Measurements from ENCODE around the gene DDB1.

The DDB1 gene

GRCh38 chr11:61357894-61358239, 25.0 kb upstream of the DDB1 start:
- Histone ChIP-seq H4K12ac (ENCODE audit: low read depth, low read length) (no peak overlapping the region), H3K23ac (ENCODE audit: low read length) (no peak overlapping the region), H3K79me2 (ENCODE audit: control insufficient read depth, insufficient read depth, low read length, poor library complexity) (peaks cover 12% of the 10 kb centered on the region), H4K91ac (ENCODE audit: low read depth, low read length) (no peak overlapping the region), H2BK120ac (ENCODE audit: insufficient read depth, low read length, poor library complexity) (no peak overlapping the region), H3K4me1 (ENCODE audit: control insufficient read depth in 1 of 2, insufficient read depth in 2 of 2, low read length in 2 of 2) (peaks cover 5 to 10% of the 10 kb centered on the region in 2 experiments), H3K36me3 (ENCODE audit: control insufficient read depth in 1 of 2, insufficient read depth in 2 of 2, low read length in 2 of 2) (peaks cover 6 to 10% of the 10 kb centered on the region in 2 experiments), H3K4me2 (ENCODE audit: low read length) (no peak overlapping the region), H2BK5ac (ENCODE audit: low read depth, low read length, poor library complexity) (no peak overlapping the region), H2AK5ac (ENCODE audit: low read length) (no peak overlapping the region), H3K9me3 (ENCODE audit: insufficient read depth, low read depth, low read length) (no peaks in the 10 kb centered on the region), H3K4me3 (ENCODE audit: low read depth, low read length) (no peak overlapping the region), H2BK12ac (ENCODE audit: low read length) (no peak overlapping the region), H2AFZ (ENCODE audit: insufficient read depth, low read length, poor library complexity) (no peak overlapping the region), H3K18ac (ENCODE audit: low read length) (no peak overlapping the region), H4K8ac (ENCODE audit: low read depth, low read length) (no peak overlapping the region), H3K27ac (ENCODE audit: low read depth, low read length) (no peak overlapping the region), H3K4ac (ENCODE audit: low read depth, low read length) (no peak overlapping the region), H3K27me3 (ENCODE audit: insufficient read depth, low read length) (no peaks in the 10 kb centered on the region), H3K9ac (ENCODE audit: low read length) (no peak overlapping the region), H3K79me1 (ENCODE audit: low read length) (peaks cover 8% of the 10 kb centered on the region), H3K14ac (ENCODE audit: low read length) (no peak overlapping the region)
- WGBS (ENCODE audit: extremely low coverage, insufficient coverage, insufficient read length), result no CpG with 5 or more reads among the region's 6 CpGs
- DNase-seq, result no peak

GRCh38 chr11:61357233-61357893, 24.5 kb upstream of the DDB1 start:
- Histone ChIP-seq H4K91ac (ENCODE audit: low read depth, low read length) (no peak overlapping the region), H4K12ac (ENCODE audit: low read depth, low read length) (no peak overlapping the region), H3K79me1 (ENCODE audit: low read length) (peaks cover 8% of the 10 kb centered on the region), H3K23ac (ENCODE audit: low read length) (no peak overlapping the region), H3K9ac (ENCODE audit: low read length) (no peak overlapping the region), H2BK12ac (ENCODE audit: low read length) (no peak overlapping the region), H2AFZ (ENCODE audit: insufficient read depth, low read length, poor library complexity) (no peak overlapping the region), H2BK120ac (ENCODE audit: insufficient read depth, low read length, poor library complexity) (no peak overlapping the region), H3K9me3 (ENCODE audit: insufficient read depth, low read depth, low read length) (no peaks in the 10 kb centered on the region), H3K4me2 (ENCODE audit: low read length) (no peak overlapping the region), H3K36me3 (ENCODE audit: control insufficient read depth in 1 of 2, insufficient read depth in 2 of 2, low read length in 2 of 2) (peaks cover 6 to 12% of the 10 kb centered on the region in 2 experiments), H2BK5ac (ENCODE audit: low read depth, low read length, poor library complexity) (no peak overlapping the region), H3K18ac (ENCODE audit: low read length) (no peak overlapping the region), H4K8ac (ENCODE audit: low read depth, low read length) (no peak overlapping the region), H3K4me3 (ENCODE audit: low read depth, low read length) (no peak overlapping the region), H3K27ac (ENCODE audit: low read depth, low read length) (no peak overlapping the region), H3K79me2 (ENCODE audit: control insufficient read depth, insufficient read depth, low read length, poor library complexity) (peaks cover 9% of the 10 kb centered on the region), H3K27me3 (ENCODE audit: insufficient read depth, low read length) (no peaks in the 10 kb centered on the region), H3K14ac (ENCODE audit: low read length) (no peak overlapping the region), H3K4ac (ENCODE audit: low read depth, low read length) (no peak overlapping the region), H3K4me1 (ENCODE audit: control insufficient read depth in 1 of 2, insufficient read depth in 2 of 2, low read length in 2 of 2) (peaks cover 5 to 6% of the 10 kb centered on the region in 2 experiments), H2AK5ac (ENCODE audit: low read length) (no peak overlapping the region)
- DNase-seq, result no peak
- WGBS (ENCODE audit: extremely low coverage, insufficient coverage, insufficient read length), result no CpG with 5 or more reads among the region's 9 CpGs

GRCh38 chr11:61356706-61357105, 23.8 kb upstream of the DDB1 start:
- DNase-seq, result no peak
- no CpG with 5 or more reads among the region's 4 CpGs for WGBS (ENCODE audit: extremely low coverage, insufficient coverage, insufficient read length)

GRCh38 chr11:61354208-61354607, 21.3 kb upstream of the DDB1 start:
- H2AK5ac ChIP-seq (ENCODE audit: low read length), result no peak overlapping the region
- H3K27ac ChIP-seq (ENCODE audit: low read depth, low read length), result no peak overlapping the region
- H3K79me2 ChIP-seq (ENCODE audit: control insufficient read depth, insufficient read depth, low read length, poor library complexity), result no peaks in the 10 kb centered on the region
- no peak for DNase-seq
- no peak overlapping the region for H3K18ac ChIP-seq (ENCODE audit: low read length)
- no peak overlapping the region for H2AFZ ChIP-seq (ENCODE audit: insufficient read depth, low read length, poor library complexity)
- H3K4me1 ChIP-seq (ENCODE audit: control insufficient read depth in 1 of 2, insufficient read depth in 2 of 2, low read length in 2 of 2), result no peaks in the 10 kb centered on the region
- no peak overlapping the region for H2BK12ac ChIP-seq (ENCODE audit: low read length)
- H3K79me1 ChIP-seq (ENCODE audit: low read length), result no peaks in the 10 kb centered on the region
- no peak overlapping the region for H3K9ac ChIP-seq (ENCODE audit: low read length)
- H3K36me3 ChIP-seq (ENCODE audit: control insufficient read depth in 1 of 2, insufficient read depth in 2 of 2, low read length in 2 of 2), result peaks cover 24 to 34% of the 10 kb centered on the region in 2 experiments
- peaks cover 3% of the 10 kb centered on the region for H3K9me3 ChIP-seq (ENCODE audit: insufficient read depth, low read depth, low read length)
- no peak overlapping the region for H3K23ac ChIP-seq (ENCODE audit: low read length)
- H4K91ac ChIP-seq (ENCODE audit: low read depth, low read length), result no peak overlapping the region
- WGBS (ENCODE audit: extremely low coverage, insufficient coverage, insufficient read length), result no CpG with 5 or more reads among the region's 2 CpGs
- H4K12ac ChIP-seq (ENCODE audit: low read depth, low read length), result no peak overlapping the region
- no peak overlapping the region for H2BK5ac ChIP-seq (ENCODE audit: low read depth, low read length, poor library complexity)
- no peak overlapping the region for H3K4ac ChIP-seq (ENCODE audit: low read depth, low read length)
- H3K27me3 ChIP-seq (ENCODE audit: insufficient read depth, low read length), result no peaks in the 10 kb centered on the region
- H3K4me3 ChIP-seq (ENCODE audit: low read depth, low read length), result no peak overlapping the region
- H3K14ac ChIP-seq (ENCODE audit: low read length), result no peak overlapping the region
- no peak overlapping the region for H4K8ac ChIP-seq (ENCODE audit: low read depth, low read length)
- no peak overlapping the region for H2BK120ac ChIP-seq (ENCODE audit: insufficient read depth, low read length, poor library complexity)
- no peak overlapping the region for H3K4me2 ChIP-seq (ENCODE audit: low read length)

More at GRCh38 chr11:61356706-61357105, 23.8 kb upstream of the DDB1 start:
- Histone ChIP-seq H3K23ac (ENCODE audit: low read length) (no peak overlapping the region), H4K12ac (ENCODE audit: low read depth, low read length) (no peak overlapping the region), H3K4me2 (ENCODE audit: low read length) (no peak overlapping the region), H2BK5ac (ENCODE audit: low read depth, low read length, poor library complexity) (no peak overlapping the region), H2BK12ac (ENCODE audit: low read length) (no peak overlapping the region), H3K79me2 (ENCODE audit: control insufficient read depth, insufficient read depth, low read length, poor library complexity) (peaks cover 5% of the 10 kb centered on the region), H3K79me1 (ENCODE audit: low read length) (peaks cover 5% of the 10 kb centered on the region), H2BK120ac (ENCODE audit: insufficient read depth, low read length, poor library complexity) (no peak overlapping the region), H4K91ac (ENCODE audit: low read depth, low read length) (no peak overlapping the region), H2AK5ac (ENCODE audit: low read length) (no peak overlapping the region), H2AFZ (ENCODE audit: insufficient read depth, low read length, poor library complexity) (no peak overlapping the region), H3K27ac (ENCODE audit: low read depth, low read length) (no peak overlapping the region), H3K4me1 (ENCODE audit: control insufficient read depth in 1 of 2, insufficient read depth in 2 of 2, low read length in 2 of 2) (peaks cover 5 to 6% of the 10 kb centered on the region in 2 experiments), H3K18ac (ENCODE audit: low read length) (no peak overlapping the region), H3K27me3 (ENCODE audit: insufficient read depth, low read length) (no peaks in the 10 kb centered on the region), H3K4ac (ENCODE audit: low read depth, low read length) (no peak overlapping the region), H3K4me3 (ENCODE audit: low read depth, low read length) (no peak overlapping the region), H3K14ac (ENCODE audit: low read length) (no peak overlapping the region), H3K36me3 (ENCODE audit: control insufficient read depth in 1 of 2, insufficient read depth in 2 of 2, low read length in 2 of 2) (peaks cover 9 to 15% of the 10 kb centered on the region in 2 experiments), H4K8ac (ENCODE audit: low read depth, low read length) (no peak overlapping the region), H3K9me3 (ENCODE audit: insufficient read depth, low read depth, low read length) (no peaks in the 10 kb centered on the region), H3K9ac (ENCODE audit: low read length) (no peak overlapping the region)

Measured in trophoblast cell (in vitro differentiated cells and primary cell).